GM19035 (cell line): ENCODE data around the gene PPP1R26.
"Not testable (repeated sequence)": the region's sequence is repeated elsewhere in the genome, so short reads cannot be mapped to it uniquely, and the experiment has no call there.

Experiments used
- ATAC-seq: cut with Tn5 transposase; IDR thresholded peaks from one replicate; pipeline ENCODE4 v1.9.1; 2021; ENCODE audit not compliant: unreplicated experiment

Gene PPP1R26, protein sequence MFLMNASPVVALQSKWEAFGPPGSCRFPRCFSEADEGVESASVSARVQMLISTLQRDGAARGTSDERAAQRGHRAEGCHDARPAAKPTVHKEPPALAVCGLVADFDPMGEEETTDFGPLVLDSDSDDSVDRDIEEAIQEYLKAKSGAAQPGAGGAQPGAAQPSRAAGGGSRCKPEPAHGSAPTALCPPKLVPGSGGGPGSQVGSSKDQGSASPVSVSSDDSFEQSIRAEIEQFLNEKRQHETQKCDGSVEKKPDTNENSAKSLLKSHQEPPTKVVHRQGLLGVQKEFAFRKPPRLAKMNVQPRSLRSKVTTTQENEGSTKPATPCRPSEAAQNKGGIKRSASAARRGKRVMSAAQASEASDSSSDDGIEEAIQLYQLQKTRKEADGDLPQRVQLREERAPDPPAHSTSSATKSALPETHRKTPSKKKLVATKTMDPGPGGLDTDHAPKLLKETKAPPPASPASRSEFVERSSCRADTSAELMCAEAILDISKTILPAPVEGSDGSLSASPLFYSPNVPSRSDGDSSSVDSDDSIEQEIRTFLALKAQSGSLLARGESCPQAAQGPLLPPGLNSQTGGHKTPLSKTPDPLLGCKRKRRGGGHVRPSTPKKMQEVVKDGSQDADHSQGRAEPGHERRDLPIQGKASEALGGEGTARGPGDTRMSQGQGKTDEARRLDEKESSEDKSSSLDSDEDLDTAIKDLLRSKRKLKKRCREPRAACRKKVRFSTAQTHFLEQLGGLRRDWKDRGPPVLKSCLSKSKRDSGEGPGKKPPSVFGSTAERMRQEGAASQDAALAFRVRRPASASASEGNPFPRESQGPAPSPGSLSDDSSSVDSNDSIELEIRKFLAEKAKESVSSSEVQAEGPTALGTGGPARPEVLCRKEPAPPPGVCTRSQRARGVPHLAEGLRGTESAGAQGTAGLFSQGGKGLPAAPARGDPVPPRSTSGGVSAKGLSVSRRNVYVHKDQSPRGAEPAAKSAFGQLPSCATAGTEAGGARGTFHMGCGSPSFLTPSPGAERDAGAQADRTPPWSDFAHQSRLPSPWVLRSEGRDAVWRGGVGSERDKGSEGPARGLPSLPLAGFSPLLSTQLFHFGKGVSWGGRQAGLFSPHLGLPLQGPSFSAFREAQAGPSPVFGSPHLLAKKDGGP (N-terminal part only)

DNA sequence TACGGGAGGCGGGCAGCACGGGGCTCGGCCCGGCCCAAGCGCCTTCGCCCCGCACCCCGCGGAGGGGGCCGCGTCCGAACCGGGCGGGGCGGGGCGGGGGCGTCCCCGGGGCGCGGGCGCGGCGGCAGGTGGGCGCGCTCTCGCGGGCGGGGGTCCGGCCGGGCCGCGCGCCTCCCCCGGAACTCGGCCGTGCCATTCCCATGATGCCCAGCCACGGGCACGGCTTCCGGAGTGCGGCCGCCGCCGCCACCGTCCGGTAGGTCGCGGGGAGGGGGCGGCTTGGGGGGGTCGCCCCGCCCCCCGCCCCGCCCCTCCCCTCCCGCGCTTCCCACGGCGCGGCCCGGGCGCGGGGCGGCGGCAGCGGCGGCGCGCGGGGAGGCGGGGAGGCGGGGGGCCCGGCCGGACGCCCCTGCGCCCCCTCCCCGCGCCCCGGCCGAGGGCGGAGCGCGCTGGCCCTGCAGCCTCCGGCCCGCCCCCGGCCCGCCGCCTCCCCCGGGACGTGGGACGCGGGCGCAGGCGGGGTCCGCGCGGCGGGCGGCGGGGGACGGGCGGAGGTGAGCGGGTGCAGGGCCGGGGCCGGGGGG is at the start of gene PPP1R26:
Gene PPP1R26 (plus strand): TSS at position 314 of the 584 bp plus-strand sequence. CDS start 4,729 bp downstream, outside the sequence.
- ATAC-seq: no peak

DNA sequence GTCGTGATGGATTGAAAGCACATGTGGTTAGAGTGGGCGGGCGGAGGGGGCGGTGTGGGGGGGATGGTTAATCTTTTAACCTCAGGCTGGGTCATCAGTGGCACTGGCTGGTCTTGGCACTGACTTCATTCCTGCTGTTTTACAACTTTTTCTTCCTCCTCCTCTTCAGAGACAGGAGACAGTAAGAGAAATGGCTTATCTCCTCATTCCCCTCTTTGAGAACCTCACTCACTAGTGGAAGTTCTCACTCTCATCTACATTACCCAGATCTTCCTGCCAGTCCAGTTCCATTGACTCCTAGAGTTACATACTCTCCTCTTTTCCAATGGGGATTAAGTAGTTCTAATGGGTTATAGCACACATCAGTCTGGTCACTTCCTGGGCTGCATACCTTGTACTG is 42.3 kb upstream of the PPP1R26 start:
- ATAC-seq: no peak

DNA sequence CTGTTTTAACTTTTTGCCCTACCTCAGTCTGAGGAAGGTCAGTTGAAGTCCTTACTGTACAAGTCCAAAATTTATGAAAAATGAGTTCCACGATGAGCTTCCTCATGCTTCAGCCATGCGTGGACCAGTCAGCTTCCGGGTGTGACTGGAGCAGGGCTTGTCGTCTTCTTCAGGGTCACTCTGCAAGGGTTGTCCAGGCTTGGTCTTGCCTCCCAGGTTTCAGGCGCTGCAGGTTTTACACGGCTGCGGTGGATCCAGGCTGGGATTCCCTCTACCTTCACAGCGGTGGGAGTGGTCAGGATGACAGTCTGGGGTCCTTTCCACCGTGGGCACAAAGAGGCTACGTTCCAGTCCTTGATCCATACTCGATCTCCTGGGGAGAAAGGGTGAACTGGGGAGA is 41.9 kb upstream of the PPP1R26 start:
- ATAC-seq: not testable (repeated sequence)

DNA sequence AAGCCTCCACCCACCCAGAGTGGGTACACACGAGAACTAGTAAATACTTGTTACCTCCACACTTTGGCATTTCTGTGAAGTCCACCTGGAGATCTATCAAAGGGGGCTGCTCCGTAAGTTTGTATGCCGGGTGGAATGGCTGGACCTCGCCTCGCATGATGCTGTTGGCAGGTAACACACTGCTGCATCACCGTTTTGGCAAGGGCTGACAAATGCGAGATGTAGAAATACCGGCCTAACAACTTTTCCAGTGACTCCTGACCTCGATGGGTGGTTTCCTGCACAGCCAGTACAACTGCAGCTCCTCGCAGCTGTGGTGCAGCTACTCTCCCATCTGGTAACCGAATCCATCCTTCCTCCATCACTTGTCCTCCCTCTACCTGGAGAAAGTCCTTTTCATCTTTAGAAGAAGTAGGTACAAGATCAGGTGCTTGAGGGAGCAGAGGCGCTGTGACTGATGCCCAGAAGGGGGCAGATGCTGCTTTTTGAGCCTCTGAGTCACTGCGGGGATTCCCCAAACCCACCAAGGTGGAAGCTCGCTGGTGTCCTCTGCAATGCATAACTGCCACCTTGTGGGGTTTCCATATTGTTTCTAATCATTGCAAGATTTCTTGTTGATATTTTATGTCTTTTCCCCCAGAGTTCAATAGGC is 40.9 kb upstream of the PPP1R26 start:
- ATAC-seq: not testable (repeated sequence)

DNA sequence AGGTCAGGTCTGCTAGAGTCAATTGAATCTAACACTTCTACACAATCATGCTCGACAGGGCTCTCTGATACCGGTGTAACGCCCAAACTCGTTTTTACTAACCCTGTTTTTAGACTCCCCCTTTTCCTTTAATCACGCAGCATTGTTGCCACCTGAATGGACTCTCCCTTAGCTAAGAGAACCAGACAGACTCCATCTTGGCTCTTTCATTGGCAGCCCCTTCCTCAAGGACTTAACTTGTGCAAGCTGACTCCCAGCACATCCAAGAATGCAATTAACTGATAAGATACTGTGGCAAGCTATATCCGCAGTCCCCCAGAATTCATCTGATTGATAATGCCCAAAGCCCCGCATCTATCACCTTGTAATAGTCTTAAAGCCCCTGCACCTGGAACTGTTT is 40.1 kb upstream of the PPP1R26 start:
- ATAC-seq: not testable (repeated sequence)

DNA sequence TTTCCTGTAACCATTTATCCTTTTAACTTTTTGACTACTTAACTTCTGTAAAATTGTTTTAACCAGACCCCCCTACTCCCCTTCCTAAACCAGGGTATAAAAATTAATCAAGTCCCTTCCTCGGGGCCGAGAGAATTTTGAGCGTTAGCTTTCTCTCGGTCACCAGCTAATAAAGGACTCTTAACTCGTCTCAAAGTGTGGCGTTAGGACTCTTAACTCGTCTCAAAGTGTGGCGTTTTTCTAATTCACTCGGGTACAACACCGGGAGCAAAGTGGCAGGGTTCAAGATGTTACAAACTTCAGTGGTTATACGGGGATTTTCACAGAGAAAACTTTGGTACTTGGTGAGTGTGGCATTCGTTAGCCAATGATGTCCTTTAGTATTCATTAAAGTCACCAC is 39.7 kb upstream of the PPP1R26 start:
- no peak for ATAC-seq

DNA sequence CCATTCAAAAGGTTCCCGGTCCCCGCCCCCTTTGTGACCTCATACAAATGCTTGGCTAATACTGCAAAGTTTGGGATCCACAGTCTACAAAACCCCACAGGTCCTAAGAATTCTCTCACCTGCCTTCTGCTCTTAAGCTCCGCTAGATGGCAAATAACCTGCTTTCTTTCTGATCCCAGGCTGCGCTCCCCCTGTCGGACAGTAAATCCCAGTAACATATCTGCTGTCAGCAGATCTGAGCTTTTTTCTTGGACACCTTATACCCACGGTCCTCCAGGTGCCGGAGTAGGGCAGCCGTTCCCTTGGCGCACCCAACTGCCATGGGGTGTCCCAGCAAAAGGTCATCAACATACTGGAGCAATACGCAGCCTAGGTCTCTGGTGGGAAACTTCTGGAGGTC is 39.0 kb upstream of the PPP1R26 start:
- ATAC-seq: no peak

DNA sequence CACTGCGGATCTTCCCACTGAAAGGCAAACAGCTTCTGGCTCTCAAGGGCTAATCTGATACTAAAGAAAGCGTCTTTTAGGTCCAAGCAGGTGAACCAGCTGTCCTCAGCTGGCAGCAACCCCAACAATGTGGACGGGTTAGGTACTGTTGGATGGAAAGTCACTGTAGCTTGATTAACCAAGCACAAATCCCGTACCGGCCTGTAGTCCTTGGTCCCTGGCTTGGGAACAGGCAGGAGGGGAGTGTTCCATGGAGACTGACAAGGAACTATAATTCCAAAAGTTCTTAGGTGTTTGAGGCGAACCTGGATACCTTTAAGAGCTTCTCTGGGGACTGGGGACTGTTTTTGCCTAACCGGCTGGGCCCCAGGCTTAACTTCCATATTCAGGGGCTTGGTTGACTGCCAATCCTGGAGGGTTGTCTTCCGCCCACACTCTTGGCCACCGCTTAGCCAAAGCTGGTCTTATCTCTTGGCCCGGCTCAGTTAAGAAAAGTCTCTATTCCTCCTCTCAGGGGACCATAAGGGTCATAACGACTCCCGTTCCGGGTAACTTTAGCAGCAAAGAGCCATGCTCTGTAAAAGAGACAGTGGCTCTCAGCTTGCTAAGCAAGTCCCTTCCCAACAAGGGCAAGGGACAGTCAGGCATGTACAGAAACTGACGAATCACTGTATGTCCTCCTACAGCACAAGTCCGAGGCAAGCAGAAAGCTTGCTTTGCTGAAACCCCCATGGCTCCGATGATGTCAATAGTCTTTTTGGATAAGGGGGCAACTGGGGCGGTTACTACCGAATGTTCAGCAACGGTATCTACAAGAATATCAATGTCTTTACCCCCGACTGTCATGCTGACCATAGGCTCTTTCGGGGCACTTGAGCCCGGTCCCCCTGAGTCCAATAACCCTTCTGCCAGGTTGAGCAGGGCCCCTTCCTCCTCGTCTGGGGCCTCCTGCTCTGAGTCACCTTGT is 38.2 kb upstream of the PPP1R26 start:
- ATAC-seq: not testable (repeated sequence)

DNA sequence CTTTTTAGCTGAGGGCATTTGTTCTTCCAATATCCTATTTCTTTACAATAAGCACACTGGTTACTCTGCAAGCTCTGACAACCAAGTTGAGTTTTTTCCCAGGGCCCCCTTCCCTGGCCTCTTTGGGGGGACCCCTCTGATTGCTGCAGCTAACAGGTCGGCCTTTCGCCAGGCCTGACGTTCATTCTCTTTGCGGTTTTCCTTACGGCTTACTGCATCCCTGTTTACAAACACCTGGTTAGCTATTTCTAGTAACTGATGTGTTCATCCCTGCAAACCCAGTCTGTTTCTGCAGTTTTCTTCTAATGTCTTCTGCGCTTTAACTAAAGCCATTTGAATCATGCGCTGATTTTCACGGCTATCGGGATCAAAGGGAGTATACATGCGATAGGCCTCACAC is 37.5 kb upstream of the PPP1R26 start:
- no peak for ATAC-seq

DNA sequence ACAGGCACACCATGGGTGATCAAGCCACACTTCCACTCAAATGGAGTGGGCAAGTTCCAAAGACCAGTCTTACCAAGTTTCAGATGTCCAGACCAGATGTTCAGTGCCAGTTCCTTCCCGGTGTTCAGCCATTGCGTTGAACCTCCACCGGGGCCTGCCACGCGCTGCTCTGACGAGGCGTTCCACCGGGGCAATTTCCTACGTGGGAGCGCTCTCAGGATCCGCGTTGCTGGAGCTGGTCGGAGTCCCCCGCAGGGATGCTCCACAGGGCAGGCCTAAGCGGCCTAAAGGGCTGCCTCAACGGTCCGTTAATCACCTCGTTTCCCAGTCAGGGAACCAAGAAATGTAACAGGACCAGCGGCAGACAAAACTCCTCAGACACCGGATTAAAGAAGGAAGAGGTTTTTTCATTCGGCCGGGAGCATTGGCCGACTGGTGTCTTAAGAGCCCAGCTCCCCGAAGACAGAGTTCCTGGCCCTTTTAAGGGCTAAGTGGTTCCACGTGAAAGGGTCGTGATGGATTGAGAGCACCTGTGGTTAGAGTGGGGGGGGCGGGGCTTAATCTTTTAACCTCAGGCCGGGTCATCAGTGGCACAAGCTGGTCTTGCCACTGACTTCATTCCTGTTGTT is 35.7 kb upstream of the PPP1R26 start:
- no peak for ATAC-seq

DNA sequence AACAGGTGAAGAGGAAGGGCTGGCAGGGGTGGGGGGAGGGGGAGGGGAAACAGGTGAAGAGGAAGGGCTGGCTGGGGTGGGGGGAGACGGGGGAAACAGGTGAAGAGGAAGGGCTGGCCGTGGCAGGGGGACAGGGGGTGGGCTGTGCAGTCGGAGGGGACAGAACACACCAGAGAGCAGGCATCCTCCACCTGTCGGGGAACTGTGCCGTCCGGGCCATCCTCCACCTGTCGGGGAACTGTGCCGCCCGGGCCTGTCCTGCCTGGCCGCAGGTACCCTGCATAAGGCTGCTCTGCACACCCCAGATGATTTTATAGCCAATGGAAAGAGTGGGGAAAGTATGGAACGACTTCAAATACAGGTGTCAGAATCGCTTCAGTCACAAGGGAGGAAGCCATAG is 32.5 kb upstream of the PPP1R26 start:
- ATAC-seq: no peak

DNA sequence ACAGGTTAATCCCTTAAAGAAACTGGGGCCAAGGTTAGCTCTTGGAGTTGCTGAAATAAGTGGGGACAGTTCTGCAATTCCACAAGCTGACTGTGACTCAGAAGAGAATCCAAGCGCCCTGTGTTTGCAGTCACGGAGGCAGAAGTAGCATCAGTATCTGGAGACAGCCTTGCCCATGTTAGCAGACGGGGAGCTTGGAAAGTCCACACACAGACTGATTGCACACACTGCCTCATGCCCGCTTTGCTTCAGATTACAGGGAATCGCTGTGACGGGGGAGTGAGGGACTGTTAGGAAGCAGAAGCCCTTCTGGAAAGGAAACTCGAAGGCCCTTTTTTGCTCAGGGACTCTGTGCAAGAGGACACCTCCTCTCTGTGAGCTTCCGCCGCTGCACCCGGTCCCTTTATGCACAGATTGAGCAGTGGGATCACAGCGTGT is 30.9 kb upstream of the PPP1R26 start:
- ATAC-seq: no peak

DNA sequence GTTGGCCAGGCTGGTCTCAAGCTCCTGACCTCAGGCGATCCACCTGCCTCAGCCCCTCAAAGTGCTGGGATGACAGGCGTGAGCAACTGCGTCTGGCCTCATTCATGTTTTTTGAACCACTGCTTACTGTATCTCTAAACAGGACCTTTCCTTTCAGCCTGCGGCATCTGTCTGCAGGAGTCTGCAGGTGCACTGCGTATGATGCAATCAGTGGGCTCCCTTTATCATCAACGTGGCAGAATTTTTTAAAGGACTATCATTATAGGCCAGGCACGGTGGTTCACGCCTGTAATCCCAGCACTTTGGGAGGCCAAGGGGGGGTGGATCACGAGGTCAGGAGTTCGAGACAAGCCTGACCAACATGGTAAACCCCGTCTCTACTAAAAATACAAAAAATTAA is 30.1 kb upstream of the PPP1R26 start:
- ATAC-seq: not testable (repeated sequence)

DNA sequence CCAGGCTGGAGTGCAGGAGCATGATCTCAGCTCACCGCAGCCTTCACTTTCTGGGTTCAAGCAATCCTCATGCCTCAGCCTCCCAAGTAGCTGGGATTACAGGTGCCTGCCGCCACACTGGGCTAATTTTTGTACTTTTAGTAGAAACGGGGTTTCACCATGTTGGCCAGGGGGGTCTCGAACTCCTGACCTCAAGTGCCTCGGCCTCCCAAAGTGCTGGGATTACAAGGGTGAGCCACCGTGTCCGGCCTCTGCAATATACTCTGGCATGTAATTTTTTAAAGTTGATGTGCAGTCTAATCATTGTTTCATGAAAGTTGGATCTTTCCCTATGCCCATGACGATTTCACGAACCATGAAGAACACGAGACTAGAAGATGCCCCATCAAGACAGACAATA is 28.6 kb upstream of the PPP1R26 start:
- ATAC-seq: no peak

DNA sequence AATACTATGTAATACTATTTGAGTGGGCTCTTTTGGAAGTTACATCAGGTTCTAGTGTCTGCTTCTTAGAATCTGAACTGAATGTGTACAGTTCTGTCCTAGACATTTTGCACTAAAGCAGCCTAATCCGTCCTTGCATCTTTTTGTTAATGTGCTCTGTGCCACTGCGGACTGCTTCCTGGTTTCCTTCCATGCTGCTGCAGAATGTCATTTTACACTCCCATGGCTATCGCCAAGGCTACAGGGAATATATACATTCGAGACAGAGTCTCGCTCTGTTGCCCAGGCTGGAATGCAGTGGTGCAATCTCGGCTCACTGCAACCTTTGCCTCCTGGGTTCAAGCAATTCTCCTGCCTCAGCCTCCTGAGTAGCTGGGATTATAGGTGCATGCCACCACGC is 27.7 kb upstream of the PPP1R26 start:
- not testable (repeated sequence) for ATAC-seq

DNA sequence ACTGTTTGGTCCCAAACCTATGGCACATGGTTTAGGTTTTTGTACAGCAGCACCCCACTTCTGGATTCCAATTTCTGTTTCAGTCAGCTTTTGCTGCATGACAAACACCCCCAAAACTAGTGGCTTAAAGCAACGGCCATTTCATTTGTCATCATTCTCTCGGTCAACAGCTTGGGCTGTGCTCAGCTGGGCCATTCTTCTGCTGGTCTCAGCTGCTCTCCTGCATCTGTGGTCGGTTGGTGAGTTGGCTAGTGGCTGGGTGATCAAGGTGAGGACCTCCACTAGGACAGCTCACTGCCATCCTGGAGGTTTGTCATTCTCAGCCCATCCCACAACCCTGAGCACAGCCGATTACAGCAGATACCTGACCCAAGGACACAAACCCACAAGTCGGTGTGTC is 24.8 kb upstream of the PPP1R26 start:
- no peak for ATAC-seq

DNA sequence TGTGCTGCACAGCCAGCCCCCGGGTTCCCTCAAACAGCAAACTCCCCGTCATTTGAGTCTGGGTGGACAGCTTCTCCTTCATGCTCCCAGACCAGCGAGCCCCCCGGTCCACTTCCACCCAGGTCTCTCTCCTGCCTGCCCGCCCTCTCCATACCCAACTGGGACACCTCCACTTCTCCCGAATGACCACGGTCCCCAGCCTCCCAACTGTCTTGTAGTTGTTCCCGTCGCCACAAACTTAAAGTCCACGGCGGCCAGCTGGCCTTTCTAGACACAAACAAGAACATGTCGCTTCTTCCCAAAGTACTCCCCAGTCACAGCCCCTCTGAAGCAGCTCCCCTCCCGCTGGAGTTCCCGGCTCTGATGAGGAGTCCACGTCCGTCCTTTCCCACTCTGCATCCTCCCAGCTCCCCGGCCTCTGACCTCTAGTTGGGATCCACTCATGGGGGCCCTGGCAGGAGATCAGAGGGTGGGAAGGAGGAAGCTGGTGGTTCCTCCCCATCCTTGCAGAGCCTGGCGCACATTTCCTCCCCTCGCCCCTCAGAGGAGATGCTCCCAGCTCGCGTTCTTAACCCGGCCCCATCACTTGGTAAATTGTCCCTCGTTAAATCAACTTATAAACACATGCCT is 24.1 kb upstream of the PPP1R26 start:
- no peak for ATAC-seq

DNA sequence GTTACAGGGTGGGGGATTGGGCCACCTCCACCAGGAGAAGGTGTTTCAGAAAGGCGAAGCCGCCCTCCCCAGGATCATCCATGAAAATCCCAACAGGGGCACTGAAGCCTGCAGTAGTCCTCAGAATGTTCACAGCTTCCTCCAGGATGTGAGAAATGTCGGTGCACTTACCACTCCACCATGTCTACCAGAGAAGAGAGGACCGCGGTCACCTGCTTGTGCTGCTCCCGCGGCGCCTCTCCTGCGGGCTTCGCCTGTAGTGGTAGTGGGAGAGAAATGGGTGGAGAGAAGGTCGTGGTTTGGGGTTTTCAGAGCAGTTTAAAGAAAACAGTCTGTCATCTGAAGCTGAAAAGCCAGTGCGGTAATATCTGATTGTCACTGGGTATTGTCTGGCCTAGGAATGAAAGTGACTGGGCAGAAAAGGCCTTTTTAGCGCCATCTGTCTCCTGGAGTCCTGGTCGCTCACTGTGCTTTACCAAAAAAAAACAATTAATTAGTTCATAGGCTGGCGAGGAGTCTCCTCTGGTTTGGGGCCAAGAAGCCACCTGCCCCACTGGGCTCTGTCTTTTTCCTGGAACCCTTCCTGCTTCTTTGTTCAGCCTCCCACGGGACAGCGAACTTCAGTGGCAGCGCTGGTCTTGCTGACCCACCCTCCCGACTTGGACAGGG is 23.0 kb upstream of the PPP1R26 start:
- ATAC-seq: no peak
